Measurements from ENCODE around the gene OPCML.

- TF ChIP-seq CTCF (conservative IDR thresholded peaks at IDR 0.05 in 1 of 2, IDR thresholded peaks at IDR 0.05 in 1 of 2; ENCODE audit: low read depth in 1 of 2, low read length in 2 of 2) = no peak
- no peak for TF ChIP-seq EZH2 (IDR thresholded peaks at IDR 0.05; ENCODE audit: low read length, missing control alignments)
Observed at GRCh38 chr11:132595246-132595645, 937.1 kb downstream of the OPCML start.
